GM23338 (cell line): ENCODE results near the gene PAH. TPM values are rescaled to one million over a fixed set of nuclear protein-coding genes. Genes with fewer than 3 reads are reported as not detected.

Source experiments
- ATAC-seq: fragments of 200-7000 bp; cut with Tn5 transposase; 3 replicates; pipeline ENCODE4 v1.9.1; 2020
- DNase-seq: peaks from one replicate; pipeline ENCODE4 v3.0.0-alpha.2; 2015; ENCODE audit warnings: low spot score
- H2AFZ ChIP-seq: fragments of 200-600 bp; sonication (generic); 2 replicates; pipeline ENCODE4 v1.8.0; 2016; ENCODE audit warnings: antibody characterized with exemption, mild to moderate bottlenecking, moderate library complexity
- H3F3A ChIP-seq: fragments of 200-600 bp; sonication (generic); replicated peaks from 2 replicates; pipeline ENCODE4 v1.8.0; 2017; ENCODE audit warnings: antibody characterized with exemption, mixed run types, low read depth
- H3K27ac ChIP-seq: fragments of 200-600 bp; sonication (generic); 2 replicates; pipeline ENCODE4 v1.6.1; 2016; ENCODE audit warnings: low read depth
- H3K27me3 ChIP-seq: fragments of 200-600 bp; sonication (generic); 2 replicates; pipeline ENCODE4 v1.8.0; 2016; ENCODE audit warnings: mild to moderate bottlenecking, mixed run types, moderate library complexity; ENCODE audit not compliant: insufficient read depth
- H3K36me3 ChIP-seq: fragments of 200-600 bp; sonication (generic); 2 replicates; pipeline ENCODE4 v1.8.0; 2016; ENCODE audit warnings: mild to moderate bottlenecking; ENCODE audit not compliant: insufficient read depth
- H3K4me1 ChIP-seq: fragments of 200-600 bp; sonication (generic); 2 replicates; pipeline ENCODE4 v1.8.0; 2016; ENCODE audit warnings: mild to moderate bottlenecking, moderate library complexity; ENCODE audit not compliant: insufficient read depth
- H3K4me2 ChIP-seq: fragments of 200-600 bp; sonication (generic); 2 replicates; pipeline ENCODE4 v1.7.1; 2017; ENCODE audit warnings: mixed run types
- H3K4me3 ChIP-seq: fragments of 200-600 bp; sonication (generic); 2 replicates; pipeline ENCODE4 v1.6.1; 2016; ENCODE audit warnings: mixed run types
- H3K79me2 ChIP-seq: fragments of 200-600 bp; sonication (generic); replicated peaks from 2 replicates; pipeline ENCODE4 v1.8.0; 2017; ENCODE audit warnings: mild to moderate bottlenecking; ENCODE audit not compliant: insufficient read depth
- H3K9me2 ChIP-seq: fragments of 200-600 bp; sonication (generic); 2 replicates; pipeline ENCODE4 v1.8.0; 2017; ENCODE audit not compliant: insufficient read depth
- H4K20me1 ChIP-seq: fragments of 200-600 bp; sonication (generic); replicated peaks from 2 replicates; pipeline ENCODE4 v1.8.0; 2017; ENCODE audit warnings: mild to moderate bottlenecking; ENCODE audit not compliant: insufficient read depth
- H3K27ac Mint-ChIP-seq: 2 replicates; pipeline ENCODE4 v1.8.0; 2020; ENCODE audit warnings: inconsistent platforms, mild to moderate bottlenecking, moderate library complexity, mixed read lengths
- H3K27me3 Mint-ChIP-seq: 3 replicates; pipeline ENCODE4 v1.8.0; 2022; ENCODE audit warnings: low read depth, mild to moderate bottlenecking, moderate library complexity, mixed read lengths, inconsistent platforms; ENCODE audit not compliant: insufficient read depth, poor library complexity
- H3K36me3 Mint-ChIP-seq: 3 replicates; pipeline ENCODE4 v1.8.0; 2021; ENCODE audit warnings: low read depth, mild to moderate bottlenecking, inconsistent platforms, moderate library complexity, mixed read lengths
- H3K4me1 Mint-ChIP-seq: 3 replicates; pipeline ENCODE4 v1.8.0; 2020; ENCODE audit warnings: mild to moderate bottlenecking, inconsistent platforms, mixed read lengths
- H3K4me3 Mint-ChIP-seq: 3 replicates; pipeline ENCODE4 v1.8.0; 2021; ENCODE audit warnings: moderate library complexity, mild to moderate bottlenecking, inconsistent platforms, mixed read lengths
- H3K9me3 Mint-ChIP-seq: 3 replicates; pipeline ENCODE4 v1.8.0; 2020; ENCODE audit warnings: moderate library complexity, mild to moderate bottlenecking, inconsistent platforms, mixed read lengths
- CTCF ChIP-seq, 2 experiments: fragments of 200-600 bp in 1 of 2; sonication (generic) in 1 of 2; conservative IDR thresholded peaks; 2 replicates each; pipeline versions ENCODE4 v1.5.1 to v1.6.1; 2016 to 2017; ENCODE audit warnings: antibody characterized with exemption in 2 of 2, low read depth in 2 of 2, mild to moderate bottlenecking in 2 of 2, moderate library complexity in 1 of 2
- ETS1 ChIP-seq: IDR thresholded peaks from 2 replicates; pipeline ENCODE4 v1.6.1; 2016; ENCODE audit warnings: antibody characterized with exemption
- EZH2 ChIP-seq: fragments of 200-600 bp; sonication (generic); IDR thresholded peaks from one replicate; pipeline ENCODE4 v1.8.0; 2017; ENCODE audit warnings: antibody characterized with exemption, mild to moderate bottlenecking, low read depth; ENCODE audit not compliant: unreplicated experiment
- JUNB ChIP-seq: IDR thresholded peaks from one replicate; pipeline ENCODE4 v1.6.1; 2016; ENCODE audit warnings: antibody characterized with exemption; ENCODE audit not compliant: unreplicated experiment
- NANOG ChIP-seq: IDR thresholded peaks from 2 replicates; pipeline ENCODE4 v1.6.1; 2016; ENCODE audit warnings: antibody characterized with exemption, borderline replicate concordance
- POLR2AphosphoS5 ChIP-seq: IDR thresholded peaks from 2 replicates; pipeline ENCODE4 v1.6.1; 2016; ENCODE audit warnings: antibody characterized with exemption, low read depth
- REST ChIP-seq: IDR thresholded peaks from one replicate; pipeline ENCODE4 v1.6.1; 2018; ENCODE audit warnings: antibody characterized with exemption; ENCODE audit not compliant: unreplicated experiment
- STAT1 ChIP-seq: IDR thresholded peaks from one replicate; pipeline ENCODE4 v1.6.1; 2016; ENCODE audit warnings: antibody characterized with exemption; ENCODE audit not compliant: unreplicated experiment
- ZNF114 ChIP-seq: fragments of 250-450 bp; sonication (Bioruptor Pico); IDR thresholded peaks from 2 replicates; pipeline ENCODE4 v1.5.0; 2020; ENCODE audit warnings: mild to moderate bottlenecking, moderate library complexity
- ZNF331 ChIP-seq: fragments of 250-450 bp; sonication (Bioruptor Pico); IDR thresholded peaks from 2 replicates; pipeline ENCODE4 v1.5.0; 2020; ENCODE audit warnings: low read depth, mild to moderate bottlenecking, moderate library complexity
- polyA plus RNA-seq: library from polyadenylated mRNA; unstranded; fragments of >200 nt; fragmentation: Nextera tagmentation; extraction: Ambion mirVana; gene quantifications from 2 replicates; pipeline ENCODE4 v1.2.1, GENCODE V29; 2016
- total RNA-seq: library from RNA; depleted of rRNA; stranded (reverse); fragments of >200 nt; shearing (Covaris generic); gene quantifications from 2 replicates; pipeline ENCODE4 v1.2.3, GENCODE V29; 2014

Gene PAH
- total and polyA plus RNA-seq, 2 experiments from 2014 or later = 3.7 to 4.8 TPM

GRCh38 chr12:102912258-102912657 lies 4.8 kb downstream of the PAH start (continued):
- TF ChIP-seq CTCF (conservative IDR thresholded peaks at IDR 0.05; ENCODE audit: low read depth in 2 of 2) (no peak), REST (no peak), ZNF331 (CRISPR knock-in tag) (no peak), NANOG (no peak), EZH2 (no peak), POLR2AphosphoS5 (no peak), JUNB (no peak), ZNF114 (no peak), STAT1 (no peak)

- no peaks in the 10 kb centered on the region for H3K36me3 Mint-ChIP-seq
- no peak overlapping the region for H3K27ac Mint-ChIP-seq
- DNase-seq (no peak), ATAC-seq (no peak)
- TF ChIP-seq ETS1 (no peak), ZNF114 (no peak), NANOG (no peak), STAT1 (no peak)
- Histone ChIP-seq H3K4me3 (no peak overlapping the region), H3F3A (no peaks in the 10 kb centered on the region), H2AFZ (no peak overlapping the region), H3K4me2 (no peak overlapping the region), H3K27me3 (no peaks in the 10 kb centered on the region), H3K79me2 (no peaks in the 10 kb centered on the region), H3K36me3 (no peaks in the 10 kb centered on the region), H4K20me1 (no peaks in the 10 kb centered on the region), H3K9me2 (no peaks in the 10 kb centered on the region; the same call in 1 of the 2 replicates), H3K27ac (no peak overlapping the region), H3K4me1 (no peaks in the 10 kb centered on the region)
- H3K9me3 Mint-ChIP-seq = no peaks in the 10 kb centered on the region
- H3K27me3 Mint-ChIP-seq = peaks cover under 1% of the 10 kb centered on the region
- no peak overlapping the region for H3K4me3 Mint-ChIP-seq
- H3K4me1 Mint-ChIP-seq = peaks cover 7% of the 10 kb centered on the region
These were observed 5.7 kb downstream of the PAH start for GRCh38 chr12:102911320-102911719.
